GM11168 (cell line): ENCODE results near the gene DOK7.
"Not testable (repeated sequence)": the region's sequence is repeated elsewhere in the genome, so short reads cannot be mapped to it uniquely, and the experiment has no call there.

Source experiments
- in situ Hi-C: fragments of 300-500 bp; cut with MboI; formaldehyde crosslinking; loops from one replicate; pipeline ENCODE4 v1.12.0; 2022; ENCODE audit warnings: low sequenced_read_pairs; ENCODE audit not compliant: unreplicated experiment

DOK7 gene

GRCh38 chr4:3498407-3498806, 35.3 kb downstream of the DOK7 start:
- in situ Hi-C loops = no loop called here

- in situ Hi-C loops = no loop called here
Observed at GRCh38 chr4:3498901-3499510, 35.9 kb downstream of the DOK7 start.

- in situ Hi-C loops = no loop called here
Observed at GRCh38 chr4:3499710-3500109, 36.6 kb downstream of the DOK7 start.

- in situ Hi-C loops = no loop called here
Observed at GRCh38 chr4:3500111-3500510, 37.0 kb downstream of the DOK7 start.

GRCh38 chr4:3500634-3501101, 37.6 kb downstream of the DOK7 start:
- in situ Hi-C loops = no loop called here

- in situ Hi-C loops = no loop called here
Observed at GRCh38 chr4:3501126-3501824, 38.2 kb downstream of the DOK7 start.

- in situ Hi-C loops = no loop called here
Observed at GRCh38 chr4:3501825-3502425, 38.8 kb downstream of the DOK7 start.

- in situ Hi-C loops = no loop called here
Observed at GRCh38 chr4:3502941-3503936, 40.1 kb downstream of the DOK7 start.

- in situ Hi-C loops = no loop called here
Observed at GRCh38 chr4:3505231-3505630, 42.1 kb downstream of the DOK7 start.

GRCh38 chr4:3508542-3508941, 45.4 kb downstream of the DOK7 start:
- in situ Hi-C loops = no loop called here

- in situ Hi-C loops = no loop called here
Observed at GRCh38 chr4:3510481-3510880, 47.4 kb downstream of the DOK7 start.

GRCh38 chr4:3511187-3511586, 48.1 kb downstream of the DOK7 start:
- in situ Hi-C loops = no loop called here

GRCh38 chr4:3511601-3512000, 48.5 kb downstream of the DOK7 start:
- in situ Hi-C loops = not testable (repeated sequence)

- in situ Hi-C loops = no loop called here
Observed at GRCh38 chr4:3512279-3512678, 49.2 kb downstream of the DOK7 start.

GRCh38 chr4:3512719-3513118, 49.6 kb downstream of the DOK7 start:
- in situ Hi-C loops = no loop called here

GRCh38 chr4:3513807-3514206, 50.7 kb downstream of the DOK7 start:
- in situ Hi-C loops = no loop called here

GRCh38 chr4:3514221-3514780, 51.2 kb downstream of the DOK7 start:
- in situ Hi-C loops = no loop called here

- in situ Hi-C loops = no loop called here
Observed at GRCh38 chr4:3514806-3515501, 51.8 kb downstream of the DOK7 start.

- in situ Hi-C loops = no loop called here
Observed at GRCh38 chr4:3515646-3516045, 52.5 kb downstream of the DOK7 start.
